Fibroblast of peridontal ligament (primary cell): ENCODE results near the gene TXNL1.
"Not testable (repeated sequence)": the region's sequence is repeated elsewhere in the genome, so short reads cannot be mapped to it uniquely, and the experiment has no call there.

Source experiments
- DNase-seq: peaks from one replicate; pipeline ENCODE4 v3.0.0-alpha.2; 2010; ENCODE audit errors: extremely low read depth

TXNL1 gene

DNA sequence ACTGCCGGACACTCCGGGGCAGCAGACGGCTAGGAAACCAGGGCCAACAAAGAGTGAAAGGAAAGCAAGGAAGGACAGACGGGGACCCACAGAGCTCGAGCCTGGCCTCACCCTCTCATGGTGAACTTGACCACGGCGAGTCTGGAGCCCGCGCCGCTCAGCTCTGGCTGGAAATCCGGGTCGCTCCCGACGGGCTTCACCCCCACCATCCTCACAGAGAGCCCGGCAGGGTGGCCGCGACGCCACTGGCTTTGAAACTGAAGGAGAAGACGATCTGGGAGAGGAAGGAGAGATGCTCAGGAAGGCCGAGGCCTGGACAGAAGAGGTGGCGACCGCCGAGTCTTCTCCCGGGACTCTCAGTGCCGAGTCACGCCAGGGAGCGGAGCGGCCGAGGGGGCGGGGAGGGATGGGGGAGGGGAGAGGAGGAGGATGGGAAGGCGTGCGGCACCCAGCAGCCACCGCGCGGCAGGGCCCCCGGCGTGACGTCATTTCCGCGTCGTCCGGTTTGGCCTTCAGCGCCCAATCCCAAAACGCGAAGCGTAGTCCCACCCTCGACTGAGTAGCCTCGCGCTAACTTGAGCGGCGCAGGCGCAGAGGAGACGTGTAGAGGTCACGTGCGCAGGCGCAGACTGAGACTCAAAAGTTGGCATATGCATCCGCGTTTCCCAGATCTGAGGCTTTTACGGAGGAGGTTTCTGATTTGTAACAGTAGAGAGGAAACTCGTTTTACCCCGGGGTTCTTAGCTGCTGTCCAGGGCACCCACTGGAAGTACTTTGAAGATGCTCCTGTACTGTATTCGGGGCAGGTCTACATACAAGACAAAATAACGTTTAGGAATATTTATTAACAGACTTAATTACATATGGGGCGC, at the start of gene TXNL1:
TSS of gene TXNL1 (minus strand) at position 361 of the 872 bp plus-strand sequence. CDS start at position 209, 152 bp downstream.
- peak; percentile 99 for DNase-seq

DNA sequence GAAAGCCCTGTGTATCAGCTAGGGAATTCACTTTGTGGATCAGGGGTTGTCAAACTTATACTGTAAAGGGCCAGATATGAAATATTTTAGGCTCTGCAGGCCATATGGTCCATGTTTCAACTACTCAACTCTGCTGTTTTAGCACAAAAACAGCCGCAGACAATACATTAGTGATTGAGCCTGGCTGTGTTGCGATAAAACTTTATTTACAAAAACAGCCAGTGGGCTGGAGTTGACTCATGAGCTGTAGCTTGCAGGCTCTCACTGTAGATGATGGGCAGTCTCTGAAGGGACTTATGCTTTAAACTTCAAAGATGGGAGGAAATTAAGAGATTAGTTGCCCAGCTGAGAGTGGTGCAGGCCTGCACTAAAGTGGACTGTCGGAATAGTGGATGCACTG, 45.9 kb upstream of the TXNL1 start:
- no peak for DNase-seq

DNA sequence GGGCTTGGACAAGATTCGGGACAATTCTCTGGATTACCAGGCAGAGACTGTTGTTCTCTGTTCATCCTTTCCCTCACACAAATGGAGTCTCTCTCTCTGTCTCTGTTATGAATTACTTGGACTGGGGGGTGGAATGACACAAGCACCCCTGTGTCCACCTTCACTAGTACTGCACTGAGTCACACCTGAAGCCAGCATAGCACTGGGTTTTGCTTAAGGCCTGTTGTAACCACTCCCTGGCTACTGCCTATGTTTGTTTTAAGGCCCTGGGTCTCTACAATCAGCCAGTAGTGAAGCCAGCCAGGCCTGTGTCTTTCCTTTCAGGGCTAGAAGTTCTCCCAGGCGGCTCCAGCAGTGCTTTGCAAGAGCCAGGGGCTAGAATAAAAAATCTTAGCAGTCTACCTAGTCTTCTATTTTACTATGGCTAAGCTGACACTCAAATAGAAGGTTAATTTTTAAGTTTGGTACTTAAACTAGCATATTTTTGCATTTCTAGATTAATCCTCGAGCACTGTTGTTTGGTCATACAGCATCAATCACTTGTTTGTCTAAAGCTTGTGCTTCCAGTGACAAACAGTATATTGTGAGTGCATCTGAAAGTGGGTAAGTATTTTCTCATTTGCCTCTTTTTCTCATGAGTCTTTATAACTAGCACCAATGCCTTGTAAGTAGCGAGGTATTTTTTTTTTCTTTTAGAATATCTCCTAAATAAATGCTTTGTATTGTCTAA, 40.6 kb upstream of the TXNL1 start:
- DNase-seq = no peak

DNA sequence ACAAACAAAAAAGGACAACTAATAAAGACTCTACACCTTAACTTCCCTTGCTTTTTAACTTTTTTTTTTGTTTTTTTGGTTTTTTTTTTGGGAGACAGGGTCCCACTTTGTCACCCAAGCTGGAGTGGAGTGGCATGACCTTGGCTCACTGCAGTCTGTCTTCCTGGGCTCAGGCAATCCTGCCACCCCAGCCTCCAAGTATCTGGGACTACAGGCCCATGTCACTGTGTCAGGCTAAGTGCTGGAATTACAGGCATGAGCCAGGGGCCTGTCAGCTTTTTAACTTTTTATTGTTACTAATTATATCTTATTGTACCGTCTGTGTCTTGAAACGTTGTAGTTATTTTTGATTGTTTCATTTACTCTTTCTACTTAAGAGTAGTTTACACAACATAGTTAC, 38.2 kb upstream of the TXNL1 start:
- no peak for DNase-seq

DNA sequence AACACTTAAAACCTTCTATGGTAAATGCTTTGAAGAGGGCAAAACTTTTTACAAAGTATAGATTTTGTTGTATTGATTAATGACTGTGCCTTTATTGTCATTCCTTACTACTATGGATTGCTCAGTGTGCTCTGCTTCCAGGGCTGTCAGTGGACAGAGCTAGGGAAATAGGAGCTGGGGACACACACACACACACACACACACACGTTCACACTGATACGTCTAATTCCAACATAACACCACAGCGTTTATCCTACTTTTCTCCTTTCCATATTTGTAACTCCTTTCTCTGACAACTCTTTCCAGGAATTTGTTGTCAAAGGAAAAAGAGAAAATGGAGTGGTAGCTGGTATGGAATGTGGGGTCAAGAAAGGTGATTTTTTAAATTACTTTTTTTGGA, 34.6 kb upstream of the TXNL1 start:
- DNase-seq = no peak

DNA sequence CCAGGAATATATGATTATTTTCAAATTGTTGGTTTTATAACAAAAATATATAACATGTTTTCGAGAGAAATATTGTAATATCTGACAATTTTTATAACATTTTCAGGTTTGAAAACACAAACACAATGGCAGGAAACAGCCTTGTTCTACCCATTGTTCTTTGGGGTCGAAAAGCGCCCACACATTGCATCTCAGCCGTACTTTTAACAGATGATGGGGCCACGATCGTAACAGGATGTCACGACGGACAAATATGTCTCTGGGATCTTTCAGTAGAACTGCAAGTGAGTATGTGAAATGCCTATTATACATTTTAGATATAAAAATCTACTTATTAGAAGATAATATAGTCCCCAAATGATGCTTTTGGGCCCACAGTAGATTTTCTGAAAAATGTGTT, 34.0 kb upstream of the TXNL1 start:
- DNase-seq = no peak

DNA sequence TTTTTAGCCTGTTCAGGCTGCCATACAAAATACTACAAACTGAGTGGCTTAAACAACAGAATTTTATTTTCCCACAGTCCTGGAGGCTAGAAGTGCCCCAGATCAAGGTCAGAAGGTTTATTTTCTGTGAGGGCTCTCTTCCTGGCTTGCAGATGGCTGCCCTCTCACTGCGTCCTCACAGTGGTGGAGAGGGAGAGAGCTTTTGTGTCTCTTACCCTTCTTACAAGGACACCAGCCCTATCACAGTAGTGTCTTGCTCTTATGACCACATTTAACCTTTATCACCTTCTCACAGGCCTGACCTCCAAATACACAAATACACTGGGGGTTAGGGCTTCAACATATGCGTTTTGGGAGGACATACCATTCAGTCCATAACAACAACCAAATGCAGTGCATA, 24.5 kb upstream of the TXNL1 start:
- no peak for DNase-seq

DNA sequence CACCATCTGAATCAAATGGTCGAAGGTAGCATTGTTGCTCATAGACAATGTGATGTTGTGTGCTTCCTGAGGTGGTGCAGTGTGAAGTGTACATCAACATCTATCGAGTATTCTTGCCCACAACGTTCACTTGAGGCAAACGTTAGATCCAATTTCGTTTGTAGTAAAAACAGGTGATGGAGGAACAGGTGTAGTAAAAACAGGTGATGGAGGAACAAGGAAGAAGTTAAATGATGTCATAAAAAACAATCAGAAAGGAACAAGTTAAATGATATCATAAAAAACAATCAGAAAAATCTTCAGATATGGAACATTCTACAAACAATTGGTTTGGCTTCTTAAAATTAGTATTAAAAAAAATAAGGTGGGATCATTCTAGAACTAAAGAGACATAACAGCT, 24.1 kb upstream of the TXNL1 start:
- no peak for DNase-seq

DNA sequence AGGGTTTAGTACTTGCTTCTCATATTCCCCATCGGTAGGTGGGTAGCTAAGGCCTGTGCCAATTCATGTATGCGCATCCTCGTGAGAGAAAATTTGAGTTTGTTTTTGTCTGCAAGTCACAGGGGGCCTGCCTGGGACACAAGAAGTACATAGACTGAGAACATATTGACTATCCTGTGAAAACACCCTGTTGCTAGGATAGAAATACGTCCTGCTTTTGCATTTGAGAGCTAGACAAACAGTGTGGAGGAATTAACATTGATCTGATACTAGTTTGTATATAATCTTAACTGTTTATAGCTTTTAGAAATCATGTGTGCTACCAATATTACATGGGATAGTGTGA, 23.6 kb upstream of the TXNL1 start:
- no peak for DNase-seq

DNA sequence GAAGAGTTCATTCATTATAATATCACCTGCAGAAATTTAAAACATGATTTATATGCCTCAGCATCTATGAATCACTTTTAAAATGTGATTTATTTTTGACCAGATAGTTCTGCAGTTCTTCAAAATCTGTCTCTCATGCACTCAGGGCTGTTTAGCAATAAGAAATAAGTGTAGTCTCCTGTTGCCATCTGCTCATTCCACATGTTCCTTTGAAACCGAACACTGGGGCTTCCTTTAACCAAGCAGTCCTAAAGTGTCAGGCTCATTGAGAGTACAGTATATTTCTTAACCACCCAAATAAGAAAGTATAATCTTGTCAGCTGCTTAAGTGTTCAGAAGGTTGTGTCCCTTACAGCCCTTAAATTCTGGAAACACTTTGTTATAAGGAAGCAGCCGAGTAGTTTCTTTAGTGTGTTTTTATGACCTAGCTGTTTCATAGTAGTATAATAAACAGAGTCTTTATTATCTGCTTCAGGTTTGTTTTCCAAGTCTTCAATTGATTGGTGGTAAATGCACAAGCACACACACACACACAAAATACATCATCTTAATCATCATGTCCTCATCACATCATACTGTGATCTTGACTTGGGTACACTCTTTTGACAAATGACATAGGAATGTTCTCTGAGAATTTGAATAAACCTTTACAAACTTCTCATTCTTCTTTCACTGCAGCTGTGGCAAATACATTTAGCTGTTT, 23.1 kb upstream of the TXNL1 start:
- no peak for DNase-seq

DNA sequence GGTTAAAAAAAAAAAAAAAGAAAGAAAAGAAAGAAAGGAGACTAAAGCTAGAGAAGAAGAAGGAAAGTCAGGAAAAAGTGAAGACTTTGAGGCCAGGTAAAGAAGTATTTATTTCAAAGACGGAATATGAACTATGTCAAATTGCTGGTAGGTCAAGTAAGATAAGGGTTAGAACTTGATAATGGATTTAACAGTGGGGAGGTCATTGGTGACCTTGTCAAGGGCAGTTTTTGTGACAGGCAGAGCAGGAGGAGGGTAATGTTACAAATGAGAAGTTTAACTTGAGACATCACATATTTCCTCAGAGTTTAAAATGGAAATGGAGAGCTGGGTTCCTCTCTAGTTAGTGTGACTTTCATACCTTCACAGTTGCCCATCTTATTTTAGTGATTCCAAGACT, 22.3 kb upstream of the TXNL1 start:
- no peak for DNase-seq

DNA sequence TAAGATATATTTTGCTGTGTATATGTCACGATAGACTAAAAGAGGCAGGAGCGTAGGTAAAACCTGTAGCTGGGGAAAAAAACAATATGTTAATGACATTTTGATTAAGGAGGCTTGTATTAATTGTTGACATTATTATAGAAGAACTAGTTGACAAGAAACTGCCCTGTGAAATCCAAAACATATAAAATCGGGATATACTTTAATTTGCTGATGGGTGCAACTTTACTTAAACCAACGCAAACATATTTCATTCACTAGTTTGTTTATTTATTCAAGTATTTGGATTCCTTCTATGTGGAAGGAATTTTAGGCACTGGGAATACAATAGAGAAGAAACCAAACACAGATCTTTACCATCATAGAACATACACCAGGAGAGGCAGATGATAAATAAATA, 20.7 kb upstream of the TXNL1 start:
- no peak for DNase-seq

DNA sequence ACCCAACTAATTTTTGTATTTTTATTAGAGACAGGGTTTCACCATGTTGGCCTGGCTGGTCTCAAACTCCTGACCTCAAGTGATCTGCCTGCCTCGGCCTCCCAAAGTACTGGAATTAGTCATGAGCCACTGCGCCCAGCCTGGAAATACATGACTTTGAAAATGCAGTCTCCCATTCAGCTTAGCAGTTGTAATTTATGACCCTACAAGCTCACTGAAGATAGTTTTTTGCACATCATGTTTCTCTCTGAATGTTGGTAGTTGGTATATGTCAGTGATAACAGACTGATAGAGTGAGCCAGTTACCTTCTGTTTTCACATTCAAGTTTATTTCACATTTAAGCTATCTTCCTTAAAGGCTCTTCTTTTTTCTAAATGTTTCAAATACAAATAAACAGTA, 19.9 kb upstream of the TXNL1 start:
- DNase-seq = no peak

DNA sequence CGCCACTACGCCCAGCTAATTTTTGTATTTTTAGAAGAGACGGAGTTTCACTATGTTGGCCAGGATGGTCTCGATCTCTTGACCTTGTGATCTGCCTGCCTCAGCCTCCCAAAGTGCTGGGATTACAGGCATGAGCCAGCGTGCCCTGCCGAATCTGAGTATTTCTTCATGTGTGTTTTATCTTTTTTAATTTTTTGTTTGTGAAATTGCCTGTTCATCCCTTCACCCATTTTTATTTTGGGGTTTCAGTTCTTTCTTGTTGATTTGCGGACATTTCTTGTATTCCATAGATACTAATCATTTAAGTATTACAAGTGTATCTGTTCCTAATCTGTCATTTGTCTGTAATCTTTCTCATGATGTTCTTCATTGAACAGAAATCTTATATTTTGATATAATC, 15.9 kb upstream of the TXNL1 start:
- DNase-seq = not testable (repeated sequence)

DNA sequence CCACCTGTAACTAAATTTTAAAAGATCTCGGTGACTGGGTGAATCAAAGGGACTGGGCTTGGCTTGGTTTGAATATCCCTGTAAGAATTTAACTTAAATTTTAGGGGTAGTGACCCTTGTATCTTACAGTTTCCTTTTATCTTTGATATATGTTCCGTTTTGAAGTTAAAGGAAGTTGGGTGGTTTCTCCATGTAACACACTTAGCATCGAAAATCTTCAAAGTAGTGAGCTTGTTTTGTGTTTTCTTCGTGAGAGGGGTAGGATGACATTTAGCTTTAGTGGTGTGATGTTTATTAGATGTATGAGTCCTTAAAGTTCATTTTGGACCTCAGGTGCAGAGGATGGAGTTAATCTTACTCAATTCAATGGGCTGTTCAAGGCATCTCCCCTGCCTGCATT, 14.4 kb upstream of the TXNL1 start:
- DNase-seq = no peak

DNA sequence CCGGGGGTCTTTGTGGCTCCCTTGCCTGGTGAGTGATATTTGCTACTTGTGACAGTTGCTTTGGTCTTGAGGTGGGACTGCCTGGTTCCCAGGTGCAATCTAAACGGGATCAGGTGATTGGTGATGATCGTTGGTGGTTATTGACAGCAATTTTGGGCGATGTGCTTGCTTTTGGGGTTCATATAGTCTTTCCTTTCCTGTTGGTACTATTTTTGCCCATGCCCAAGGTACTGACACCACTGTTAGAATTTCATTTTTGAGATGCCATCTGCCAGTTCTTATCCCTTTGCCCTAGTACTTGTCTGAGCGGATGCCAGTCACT, 13.3 kb upstream of the TXNL1 start:
- no peak for DNase-seq

DNA sequence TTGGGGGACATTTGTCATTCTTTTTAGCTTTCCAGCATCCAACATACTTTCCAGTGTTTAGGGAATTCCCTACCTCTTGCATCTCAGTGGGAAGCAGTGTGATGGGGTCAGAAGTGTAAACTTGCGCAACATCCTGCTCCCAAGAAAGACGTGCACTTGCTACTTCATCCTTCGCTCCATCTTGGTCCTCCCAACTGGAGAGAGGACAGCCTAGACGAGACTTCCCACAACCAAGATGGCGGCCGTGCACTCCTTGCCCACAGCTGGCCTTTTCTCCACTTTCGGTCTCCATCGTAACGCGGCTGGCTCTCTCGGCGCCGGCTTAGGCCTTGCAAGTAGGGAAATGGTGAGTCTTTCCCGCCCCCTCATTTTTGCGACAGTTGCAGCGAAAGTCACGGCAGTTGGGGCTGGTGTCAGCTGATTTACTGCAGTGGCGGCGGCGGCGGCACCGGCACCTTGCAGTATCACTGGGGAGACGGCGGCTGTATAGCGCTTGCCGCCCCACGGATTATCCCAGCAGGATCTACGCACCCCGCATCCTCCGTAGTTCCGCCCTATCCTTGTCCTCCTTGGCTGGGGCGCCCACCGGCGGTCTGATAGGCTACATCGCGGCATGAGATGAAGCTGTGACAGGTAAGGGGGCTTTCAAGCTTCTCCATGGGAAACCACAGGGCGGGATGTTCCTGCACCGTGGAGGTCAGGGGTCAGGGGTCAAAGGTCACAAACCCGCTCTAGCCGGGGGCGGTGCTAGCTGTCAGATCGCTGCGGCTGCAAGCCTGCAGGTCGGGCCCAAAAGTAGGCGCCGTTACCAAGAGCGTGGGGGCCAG, 12.8 kb upstream of the TXNL1 start, which contains the start of gene WDR7:
TSS of gene WDR7 (plus strand) at position 416 of the 827 bp plus-strand sequence. CDS start 21,157 bp downstream, outside the sequence.
- DNase-seq = peak; percentile 98

DNA sequence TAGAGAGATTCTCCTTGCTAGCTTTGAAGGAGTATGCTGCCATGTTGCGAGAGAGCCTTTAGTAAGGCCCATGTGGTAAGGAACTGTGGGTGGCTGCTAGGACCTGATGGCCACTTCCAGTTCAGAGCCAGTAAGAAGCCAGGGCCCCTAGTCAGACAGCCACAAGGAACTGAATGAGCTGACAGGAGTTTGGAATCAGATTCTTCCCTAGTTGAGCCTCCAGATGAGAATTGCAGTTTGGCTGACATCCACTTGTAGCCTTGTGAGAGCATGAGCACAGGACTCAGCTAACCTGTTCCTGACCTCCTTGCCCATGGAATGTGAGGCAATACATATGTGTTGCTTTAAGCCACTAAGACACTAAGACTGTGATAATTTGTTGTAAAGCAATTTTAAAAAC, 11.6 kb upstream of the TXNL1 start:
- no peak for DNase-seq

DNA sequence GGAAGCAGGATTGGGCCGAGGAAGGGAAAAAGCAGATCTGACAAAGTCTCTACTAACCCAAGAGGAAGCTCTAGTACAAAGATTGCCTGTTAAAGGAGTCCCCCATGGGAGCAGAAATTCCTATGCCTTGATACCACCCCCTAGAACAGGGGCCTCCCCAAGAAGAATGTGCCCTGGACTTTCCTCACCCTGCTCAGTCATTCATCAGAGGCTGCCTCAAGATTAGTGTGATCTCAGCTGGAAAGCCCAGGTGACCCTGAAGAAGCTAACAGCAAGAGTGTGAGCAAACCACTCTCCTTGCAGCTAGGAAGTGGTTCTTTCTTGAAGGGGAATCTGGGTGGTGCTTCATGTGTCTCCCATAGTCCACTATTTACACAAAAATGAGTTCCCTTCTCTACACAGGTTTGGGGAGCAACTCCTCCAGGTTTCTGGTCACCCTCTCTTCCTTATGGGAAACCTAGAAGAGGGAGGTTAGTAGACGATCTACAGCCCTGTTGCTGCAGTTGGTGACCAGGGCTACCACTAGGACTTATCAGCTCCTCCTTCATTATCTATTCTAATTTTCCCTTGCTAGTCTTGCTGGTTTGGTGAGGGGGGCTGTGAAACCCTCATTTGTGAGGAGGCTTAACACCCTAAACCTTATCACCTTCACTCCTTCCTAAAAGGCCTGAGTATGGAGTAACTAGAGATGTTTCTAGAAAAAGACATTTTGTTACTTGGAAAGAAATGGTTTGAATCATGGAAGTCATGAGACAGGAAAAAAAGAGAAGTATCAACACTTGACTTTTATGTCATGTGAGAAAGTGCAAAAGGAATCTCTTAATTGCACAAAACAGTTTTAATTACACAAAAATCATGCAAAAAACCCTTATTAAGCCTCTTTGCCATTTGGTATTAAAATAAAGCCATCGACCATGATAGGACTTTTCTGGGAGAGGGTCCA, 9.8 kb upstream of the TXNL1 start:
- DNase-seq = no peak

DNA sequence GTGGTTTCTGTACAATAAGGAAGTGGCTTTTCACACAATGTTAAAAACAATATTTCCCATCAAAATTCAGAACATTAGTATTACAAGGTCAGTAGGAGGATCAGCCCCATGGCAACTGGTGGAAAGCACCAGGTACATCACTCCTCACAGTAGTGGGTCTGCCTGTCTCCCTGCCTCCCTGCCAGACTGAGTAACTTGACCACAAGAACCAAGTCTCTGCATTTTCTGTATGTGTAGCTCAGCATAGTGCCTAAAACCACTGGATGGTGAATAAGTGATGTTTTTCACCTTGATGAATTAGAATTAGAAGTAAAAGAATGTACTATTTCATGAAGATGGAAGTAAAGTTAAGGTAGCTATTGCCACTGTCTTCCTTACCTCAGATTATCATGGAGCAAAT, 8.7 kb upstream of the TXNL1 start:
- DNase-seq = no peak
